H1 (cell line): ENCODE results near the gene CABP2. TPM values are rescaled to one million over a fixed set of nuclear protein-coding genes. Genes with fewer than 3 reads are reported as not detected.

Experiments used
- CTCF ChIA-PET: fragments of 300-600 bp; sonication (Branson Sonifier 250); formaldehyde crosslinking; loops from one replicate; lab custom pipeline; 2021; ENCODE audit not compliant: partially characterized antibody; lab: Charles Lee
- POLR2A ChIA-PET: fragments of 300-600 bp; sonication (Branson Sonifier 250); formaldehyde crosslinking; loops from one replicate; lab custom pipeline; 2021; ENCODE audit warnings: inconsistent platforms; ENCODE audit not compliant: partially characterized antibody; lab: Charles Lee
- DNase-seq, 2 experiments: peaks; one replicate each; pipeline versions ENCODE4 v3.0.0 to v3.0.0-alpha.2; 2010 to 2022; ENCODE audit warnings: low spot score in 2 of 2, low read depth in 1 of 2, mixed read lengths in 1 of 2
- FAIRE-seq: peaks from 2 replicates; lab custom pipeline; 2011; peaks lifted over from hg19 to GRCh38; lab: Jason Lieb, UNC
- H2AFZ ChIP-seq: 2 replicates; pipeline ENCODE4 v1.8.1; 2012; ENCODE audit warnings: low read length, inconsistent platforms
- H2AK5ac ChIP-seq: 2 replicates; pipeline ENCODE4 v1.6.1; 2013; ENCODE audit warnings: low read depth, low read length
- H2BK120ac ChIP-seq: replicated peaks from 2 replicates; pipeline ENCODE3; 2013; ENCODE audit warnings: low read depth, low read length, inconsistent platforms
- H2BK12ac ChIP-seq: 2 replicates; pipeline ENCODE4 v1.6.1; 2013; ENCODE audit warnings: low read depth, low read length
- H2BK15ac ChIP-seq: 2 replicates; pipeline ENCODE4 v1.6.1; 2013; ENCODE audit warnings: low read length
- H2BK20ac ChIP-seq: 2 replicates; pipeline ENCODE4 v1.6.1; 2013; ENCODE audit warnings: low read length
- H2BK5ac ChIP-seq: 2 replicates; pipeline ENCODE4 v1.6.1; 2013; ENCODE audit warnings: low read depth, low read length
- H3K14ac ChIP-seq: 2 replicates; pipeline ENCODE4 v1.6.1; 2013; ENCODE audit warnings: inconsistent platforms; ENCODE audit not compliant: insufficient read length
- H3K18ac ChIP-seq: 2 replicates; pipeline ENCODE4 v1.6.1; 2013; ENCODE audit warnings: low read length; ENCODE audit errors: extremely low read depth
- H3K23ac ChIP-seq: 2 replicates; pipeline ENCODE4 v1.6.1; 2013; ENCODE audit warnings: inconsistent platforms; ENCODE audit not compliant: insufficient read length
- H3K23me2 ChIP-seq: 2 replicates; pipeline ENCODE4 v1.6.1; 2013; ENCODE audit warnings: low read depth, low read length
- H3K27ac ChIP-seq: 2 replicates; pipeline ENCODE4 v1.6.1; 2011; ENCODE audit warnings: low read depth, low read length, inconsistent platforms
- H3K27me3 ChIP-seq, 4 experiments: replicated peaks in 1 of 4; 1 replicate in 1 of 4; 2 replicates in 3 of 4; pipeline versions ENCODE4 v1.6.1 to v1.8.1; 2011 to 2013; ENCODE audit warnings: low read length in 3 of 4, mild to moderate bottlenecking in 3 of 4, inconsistent platforms in 2 of 4, mixed read lengths in 2 of 4, moderate library complexity in 1 of 4; ENCODE audit not compliant: control insufficient read depth in 3 of 4, insufficient read depth in 3 of 4; ENCODE audit errors: extremely low read depth in 1 of 4
- H3K36me3 ChIP-seq, 4 experiments: 2 replicates each; pipeline versions ENCODE4 v1.6.1 to v1.8.1; 2011 to 2013; ENCODE audit warnings: mild to moderate bottlenecking in 4 of 4, low read length in 3 of 4, moderate library complexity in 2 of 4, control low read depth in 1 of 4, inconsistent platforms in 1 of 4; ENCODE audit not compliant: insufficient read depth in 4 of 4, control insufficient read depth in 2 of 4
- H3K4ac ChIP-seq: replicated peaks from 2 replicates; pipeline ENCODE3; 2013; ENCODE audit warnings: low read length, low read depth, mixed read lengths, inconsistent platforms; ENCODE audit not compliant: insufficient read length
- H3K4me1 ChIP-seq, 4 experiments: replicated peaks in 1 of 4; 1 replicate in 1 of 4; 2 replicates in 3 of 4; pipeline versions ENCODE4 v1.6.1 to v1.8.1; 2011 to 2013; ENCODE audit warnings: low read length in 3 of 4, inconsistent platforms in 2 of 4, mixed read lengths in 1 of 4; ENCODE audit not compliant: insufficient read depth in 4 of 4, control insufficient read depth in 3 of 4
- H3K4me2 ChIP-seq, 2 experiments: 2 replicates each; pipeline versions ENCODE4 v1.6.1 to v1.8.1; 2011 to 2013; ENCODE audit warnings: low read depth in 2 of 2, low read length in 2 of 2, control low read depth in 1 of 2, inconsistent platforms in 1 of 2, mild to moderate bottlenecking in 1 of 2; ENCODE audit not compliant: insufficient read depth in 1 of 2
- H3K4me3 ChIP-seq, 4 experiments: fragments of 200-600, 300-600 bp in 1 of 4; sonication (generic), shearing (Covaris generic), sonication (Bioruptor Twin) in 1 of 4; 2 replicates each; pipeline versions ENCODE4 v1.5.1 to v1.8.1; 2011 to 2016; ENCODE audit warnings: low read length in 4 of 4, low read depth in 3 of 4, control low read depth in 2 of 4, inconsistent platforms in 2 of 4, mild to moderate bottlenecking in 2 of 4, mixed read lengths in 1 of 4, moderate library complexity in 1 of 4; ENCODE audit not compliant: insufficient read depth in 2 of 4; ENCODE audit errors: extremely low read depth in 1 of 4
- H3K56ac ChIP-seq: replicated peaks from 2 replicates; pipeline ENCODE3; 2013; ENCODE audit warnings: low read depth, mild to moderate bottlenecking, mixed read lengths, low read length, inconsistent platforms; ENCODE audit not compliant: insufficient read length
- H3K79me1 ChIP-seq: 2 replicates; pipeline ENCODE4 v1.6.1; 2013; ENCODE audit warnings: low read depth, low read length, control low read depth
- H3K79me2 ChIP-seq, 2 experiments: 2 replicates each; pipeline versions ENCODE4 v1.6.1 to v1.8.1; 2012 to 2013; ENCODE audit warnings: low read length in 2 of 2, mild to moderate bottlenecking in 2 of 2, inconsistent platforms in 1 of 2; ENCODE audit not compliant: insufficient read depth in 2 of 2, control insufficient read depth in 1 of 2
- H3K9ac ChIP-seq, 4 experiments: replicated peaks in 1 of 4; 1 replicate in 1 of 4; 2 replicates in 3 of 4; pipeline versions ENCODE4 v1.6.1 to v1.8.1; 2011 to 2013; ENCODE audit warnings: low read depth in 3 of 4, low read length in 3 of 4, control low read depth in 2 of 4, mild to moderate bottlenecking in 2 of 4, moderate library complexity in 2 of 4, inconsistent platforms in 1 of 4; ENCODE audit errors: extremely low read depth in 1 of 4
- H3K9me3 ChIP-seq, 2 experiments: 2 replicates each; pipeline versions ENCODE4 v1.6.1 to v1.8.1; 2012 to 2013; ENCODE audit warnings: mild to moderate bottlenecking in 2 of 2, moderate library complexity in 2 of 2, control low read depth in 1 of 2, inconsistent platforms in 1 of 2, low read depth in 1 of 2, low read length in 1 of 2, mixed read lengths in 1 of 2; ENCODE audit not compliant: insufficient read depth in 2 of 2
- H4K20me1 ChIP-seq, 2 experiments: replicated peaks in 1 of 2; 2 replicates each; pipeline versions ENCODE3 to v1.8.1; 2011 to 2013; ENCODE audit warnings: inconsistent platforms in 2 of 2, low read length in 2 of 2, mild to moderate bottlenecking in 1 of 2; ENCODE audit not compliant: insufficient read depth in 2 of 2, control insufficient read depth in 1 of 2
- H4K5ac ChIP-seq: 2 replicates; pipeline ENCODE4 v1.6.1; 2013; ENCODE audit warnings: low read length, low read depth, mixed read lengths, inconsistent platforms; ENCODE audit not compliant: insufficient read length
- H4K8ac ChIP-seq: 2 replicates; pipeline ENCODE4 v1.8.0; 2013; ENCODE audit warnings: mild to moderate bottlenecking, moderate library complexity, low read length, inconsistent platforms; ENCODE audit not compliant: insufficient read depth; ENCODE audit errors: extremely low read depth
- H4K91ac ChIP-seq: replicated peaks from 2 replicates; pipeline ENCODE3; 2013; ENCODE audit warnings: low read length, mixed read lengths, inconsistent platforms; ENCODE audit not compliant: insufficient read length
- CEBPB ChIP-seq: IDR thresholded peaks from 2 replicates; pipeline ENCODE4 v1.6.1; 2012; ENCODE audit warnings: low read depth, low read length
- EP300 ChIP-seq, 2 experiments: IDR thresholded peaks; 1 replicate in 1 of 2; 2 replicates in 1 of 2; pipeline ENCODE4 v1.6.1; 2011 to 2012; ENCODE audit warnings: low read depth in 2 of 2, low read length in 2 of 2, mild to moderate bottlenecking in 2 of 2, borderline replicate concordance in 1 of 2, inconsistent platforms in 1 of 2, moderate library complexity in 1 of 2
- FOSL1 ChIP-seq: IDR thresholded peaks from 2 replicates; pipeline ENCODE4 v1.6.1; 2011; ENCODE audit warnings: mild to moderate bottlenecking, low read depth, low read length, moderate library complexity; ENCODE audit not compliant: insufficient read depth
- JUND ChIP-seq: IDR thresholded peaks from 2 replicates; pipeline ENCODE4 v1.6.1; 2011; ENCODE audit warnings: mild to moderate bottlenecking, improper control_type of control experiment, low read length
- MAFK ChIP-seq: IDR thresholded peaks from 2 replicates; pipeline ENCODE4 v1.6.1; 2012; ENCODE audit warnings: low read depth, mild to moderate bottlenecking, improper control_type of control experiment, low read length
- NANOG ChIP-seq: IDR thresholded peaks from 2 replicates; pipeline ENCODE4 v1.6.1; 2011; ENCODE audit warnings: low read length, low read depth, mild to moderate bottlenecking, inconsistent platforms; ENCODE audit not compliant: insufficient read depth, poor library complexity, severe bottlenecking
- PHF8 ChIP-seq: fragments of 200-600 bp; sonication (generic); conservative IDR thresholded peaks from 2 replicates; pipeline ENCODE4 v1.7.1; 2012; ENCODE audit warnings: low read depth, mild to moderate bottlenecking, inconsistent platforms, low read length, moderate library complexity
- POLR2AphosphoS5 ChIP-seq: IDR thresholded peaks from 2 replicates; pipeline ENCODE4 v1.6.1; 2011; ENCODE audit warnings: low read depth, low read length
- SP2 ChIP-seq: IDR thresholded peaks from 2 replicates; pipeline ENCODE4 v1.6.1; 2012; ENCODE audit warnings: mild to moderate bottlenecking, low read length, inconsistent platforms
- TAF1 ChIP-seq: IDR thresholded peaks from 2 replicates; pipeline ENCODE4 v1.6.1; 2011; ENCODE audit warnings: mild to moderate bottlenecking, low read depth, low read length
- ZNF274 ChIP-seq: IDR thresholded peaks from 2 replicates; pipeline ENCODE4 v1.7.0; 2012; ENCODE audit warnings: low read length, borderline replicate concordance; ENCODE audit errors: extremely low read depth
- WGBS, 2 experiments: shearing (Covaris generic) in 1 of 2; methylation state at CpG; one replicate each; pipeline versions ENCODE4 v1.1.6 to v1.1.7; 2013 to 2015; ENCODE audit warnings: low lambda C conversion rate in 2 of 2, mixed read lengths in 2 of 2, inconsistent platforms in 1 of 2, low coverage in 1 of 2, missing lambda C conversion rate in 1 of 2; ENCODE audit not compliant: insufficient replicate concordance in 2 of 2, insufficient coverage in 1 of 2, insufficient read length in 1 of 2; ENCODE audit errors: extremely low coverage in 1 of 2, missing lambda C conversion rate in 1 of 2; 5-methylcytosine and 5-hydroxymethylcytosine counted together
- polyA plus RNA-seq, 7 experiments: library from polyadenylated mRNA; depleted of rRNA in 3 of 7; stranded (reverse) in 5 of 7; unstranded in 2 of 7; fragments of >200 nt in 5 of 7; fragments of 200-250 nt in 2 of 7; gene quantifications; 1 replicate in 5 of 7; 2 replicates in 1 of 7; 4 replicates in 1 of 7; pipeline versions ENCODE4 v1.2.1 to v1.2.3, GENCODE V29; 2011 to 2013; ENCODE audit warnings: missing spikeins in 2 of 7, mixed read lengths in 2 of 7
- total RNA-seq: library from RNA; stranded (reverse); fragmentation: NEBNext Ultra II Directional; extraction: Animal tissue kit (Norgen Biotek cat#: 25700); gene quantifications from 2 replicates; pipeline ENCODE4 v1.2.1, GENCODE V29; 2021
- TF ChIP-seq, protein P1 (sequence below): IDR thresholded peaks from 2 replicates; pipeline ENCODE4 v1.6.1; 2012; ENCODE audit warnings: low read length, inconsistent platforms

The CABP2 gene
- total and polyA plus RNA-seq, 2 of the 8 experiments (the other 6 are each of a cell fraction or from before 2014, with no cell fraction given): not detected

DNA sequence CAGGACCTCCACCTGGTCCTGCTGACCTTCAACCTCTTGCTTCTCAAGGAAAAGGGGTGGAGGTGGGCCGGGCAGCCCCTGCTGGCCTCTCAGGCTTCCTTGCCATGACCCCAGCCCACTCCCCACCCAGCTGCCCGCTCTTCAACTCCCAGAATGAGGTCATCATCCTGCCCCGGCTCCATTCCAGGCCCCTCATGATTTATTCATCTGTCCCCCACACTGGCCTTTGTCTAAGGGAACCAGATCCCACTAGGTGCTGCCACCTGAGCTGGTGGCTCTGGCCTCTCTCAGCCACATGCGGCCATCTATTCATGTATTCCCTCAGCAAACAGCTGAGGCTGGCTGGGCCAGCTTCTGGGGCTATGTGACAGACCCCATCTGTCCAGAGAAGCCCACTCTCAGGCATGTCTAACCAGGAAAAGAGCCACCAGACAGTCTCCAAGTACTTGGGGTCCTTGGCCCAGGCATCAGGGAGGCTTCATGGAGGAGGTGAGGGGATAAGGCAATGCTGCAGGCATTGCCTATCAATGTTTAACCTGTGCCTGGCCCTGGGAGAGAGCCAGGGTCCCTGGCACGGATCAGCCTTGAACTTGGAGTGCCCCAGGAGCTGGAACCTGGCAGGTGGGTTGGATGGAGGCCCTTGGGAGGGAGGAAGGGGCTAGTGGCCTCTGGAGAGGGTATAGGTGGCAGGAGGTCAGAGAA, 2.2 kb upstream of the CABP2 start:
- Histone ChIP-seq H2BK15ac (no peak overlapping the region), H2BK12ac (no peak overlapping the region), H3K36me3 (no peaks in the 10 kb centered on the region), H2BK5ac (no peak overlapping the region), H2AK5ac (no peak overlapping the region), H4K5ac (no peak overlapping the region), H3K27ac (no peak overlapping the region), H3K9me3 (peaks cover 0 to 3% of the 10 kb centered on the region in 2 experiments; a peak in 1 of 4 replicates), H4K8ac (no peak overlapping the region), H3K27me3 (no peaks in the 10 kb centered on the region), H2BK20ac (no peak overlapping the region), H3K23ac (no peak overlapping the region), H3K56ac (no peak overlapping the region), H4K91ac (no peak overlapping the region), H3K4me1 (no peaks in the 10 kb centered on the region; a peak in 1 of 7 replicates), H3K4me3 (no peak overlapping the region), H3K79me1 (no peaks in the 10 kb centered on the region), H2BK120ac (no peak overlapping the region), H3K18ac (no peak overlapping the region; the same call in 1 of the 2 replicates), H2AFZ (no peak overlapping the region), H3K23me2 (peaks cover 7% of the 10 kb centered on the region; the same call in 1 of the 2 replicates), H3K9ac (no peak overlapping the region), H3K4me2 (no peak overlapping the region), H3K4ac (no peak overlapping the region), H3K14ac (no peak overlapping the region), H4K20me1 (no peaks in the 10 kb centered on the region), H3K79me2 (no peaks in the 10 kb centered on the region)
- DNase-seq (no peak), FAIRE-seq (no peak)
- 83% methylated on average over 4 of the region's 5 CpGs; no CpG with 5 or more reads in 1 of the 2 experiments for WGBS, 2 experiments
- POLR2A ChIA-PET: no interaction called here
- CTCF ChIA-PET: no interaction called here
- TF ChIP-seq, protein P1, sequence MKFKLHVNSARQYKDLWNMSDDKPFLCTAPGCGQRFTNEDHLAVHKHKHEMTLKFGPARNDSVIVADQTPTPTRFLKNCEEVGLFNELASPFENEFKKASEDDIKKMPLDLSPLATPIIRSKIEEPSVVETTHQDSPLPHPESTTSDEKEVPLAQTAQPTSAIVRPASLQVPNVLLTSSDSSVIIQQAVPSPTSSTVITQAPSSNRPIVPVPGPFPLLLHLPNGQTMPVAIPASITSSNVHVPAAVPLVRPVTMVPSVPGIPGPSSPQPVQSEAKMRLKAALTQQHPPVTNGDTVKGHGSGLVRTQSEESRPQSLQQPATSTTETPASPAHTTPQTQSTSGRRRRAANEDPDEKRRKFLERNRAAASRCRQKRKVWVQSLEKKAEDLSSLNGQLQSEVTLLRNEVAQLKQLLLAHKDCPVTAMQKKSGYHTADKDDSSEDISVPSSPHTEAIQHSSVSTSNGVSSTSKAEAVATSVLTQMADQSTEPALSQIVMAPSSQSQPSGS: no peak
- TF ChIP-seq FOSL1 (no peak), POLR2AphosphoS5 (no peak), SP2 (no peak), PHF8 (no peak), TAF1 (no peak), ZNF274 (no peak), CEBPB (no peak), NANOG (no peak), JUND (no peak), EP300 (IDR thresholded peaks at IDR 0.05; ENCODE audit: borderline replicate concordance in 1 of 2, low read depth in 2 of 2, low read length in 2 of 2) (no peak), MAFK (no peak)
